ENCODE results near the gene CRTAC1.

CRTAC1 gene

GRCh38 chr10:97974526-97975525, 55.6 kb downstream of the CRTAC1 start:
- no peak for DNase-seq (ENCODE audit: low read depth)

- DNase-seq (ENCODE audit: low read depth) = no peak
These were observed 56.3 kb downstream of the CRTAC1 start for GRCh38 chr10:97974100-97974499.

- no peak for DNase-seq (ENCODE audit: low read depth)
These were observed 60.8 kb downstream of the CRTAC1 start for GRCh38 chr10:97969538-97970079.

GRCh38 chr10:97964748-97965147, 65.7 kb downstream of the CRTAC1 start:
- no peak for DNase-seq (ENCODE audit: low read depth)

- DNase-seq (ENCODE audit: low read depth) = no peak
These were observed 68.5 kb downstream of the CRTAC1 start for GRCh38 chr10:97961945-97962344.

GRCh38 chr10:97960269-97961056, 70.0 kb downstream of the CRTAC1 start:
- no peak for DNase-seq (ENCODE audit: low read depth)

- DNase-seq (ENCODE audit: low read depth) = no peak
These were observed 81.0 kb downstream of the CRTAC1 start for GRCh38 chr10:97949462-97949861.

GRCh38 chr10:97948822-97949221, 81.6 kb downstream of the CRTAC1 start:
- no peak for DNase-seq (ENCODE audit: low read depth)

GRCh38 chr10:97944772-97945171, 85.6 kb downstream of the CRTAC1 start:
- DNase-seq (ENCODE audit: low read depth) = no peak

- DNase-seq (ENCODE audit: low read depth) = no peak
These were observed 87.1 kb downstream of the CRTAC1 start for GRCh38 chr10:97943294-97943693.

- no peak for DNase-seq (ENCODE audit: low read depth)
These were observed 89.9 kb downstream of the CRTAC1 start for GRCh38 chr10:97940534-97940933.

GRCh38 chr10:97939446-97939990, 90.9 kb downstream of the CRTAC1 start:
- no peak for DNase-seq (ENCODE audit: low read depth)

- no peak for DNase-seq (ENCODE audit: low read depth)
These were observed 92.5 kb downstream of the CRTAC1 start for GRCh38 chr10:97937928-97938327.

GRCh38 chr10:97937054-97937453, 93.4 kb downstream of the CRTAC1 start:
- no peak for DNase-seq (ENCODE audit: low read depth)

- DNase-seq (ENCODE audit: low read depth) = no peak
These were observed 94.3 kb downstream of the CRTAC1 start for GRCh38 chr10:97936126-97936525.

GRCh38 chr10:97932932-97933530, 97.4 kb downstream of the CRTAC1 start:
- no peak for DNase-seq (ENCODE audit: low read depth)

- no peak for DNase-seq (ENCODE audit: low read depth)
These were observed 99.4 kb downstream of the CRTAC1 start for GRCh38 chr10:97931041-97931440.

- no peak for DNase-seq (ENCODE audit: low read depth)
These were observed 101.5 kb downstream of the CRTAC1 start for GRCh38 chr10:97928897-97929296.

- DNase-seq (ENCODE audit: low read depth) = no peak
These were observed 102.8 kb downstream of the CRTAC1 start for GRCh38 chr10:97927622-97928021.

- no peak for DNase-seq (ENCODE audit: low read depth)
These were observed 104.4 kb downstream of the CRTAC1 start for GRCh38 chr10:97926055-97926454.

GRCh38 chr10:97925308-97925938, 105.0 kb downstream of the CRTAC1 start:
- DNase-seq (ENCODE audit: low read depth) = no peak
